Measurements from ENCODE around the gene GRAMD2A. TPM values are rescaled to one million over a fixed set of nuclear protein-coding genes. Genes with fewer than 3 reads are reported as not detected.

The GRAMD2A gene
- 0.12 TPM for polyA plus RNA-seq (2013)

DNA sequence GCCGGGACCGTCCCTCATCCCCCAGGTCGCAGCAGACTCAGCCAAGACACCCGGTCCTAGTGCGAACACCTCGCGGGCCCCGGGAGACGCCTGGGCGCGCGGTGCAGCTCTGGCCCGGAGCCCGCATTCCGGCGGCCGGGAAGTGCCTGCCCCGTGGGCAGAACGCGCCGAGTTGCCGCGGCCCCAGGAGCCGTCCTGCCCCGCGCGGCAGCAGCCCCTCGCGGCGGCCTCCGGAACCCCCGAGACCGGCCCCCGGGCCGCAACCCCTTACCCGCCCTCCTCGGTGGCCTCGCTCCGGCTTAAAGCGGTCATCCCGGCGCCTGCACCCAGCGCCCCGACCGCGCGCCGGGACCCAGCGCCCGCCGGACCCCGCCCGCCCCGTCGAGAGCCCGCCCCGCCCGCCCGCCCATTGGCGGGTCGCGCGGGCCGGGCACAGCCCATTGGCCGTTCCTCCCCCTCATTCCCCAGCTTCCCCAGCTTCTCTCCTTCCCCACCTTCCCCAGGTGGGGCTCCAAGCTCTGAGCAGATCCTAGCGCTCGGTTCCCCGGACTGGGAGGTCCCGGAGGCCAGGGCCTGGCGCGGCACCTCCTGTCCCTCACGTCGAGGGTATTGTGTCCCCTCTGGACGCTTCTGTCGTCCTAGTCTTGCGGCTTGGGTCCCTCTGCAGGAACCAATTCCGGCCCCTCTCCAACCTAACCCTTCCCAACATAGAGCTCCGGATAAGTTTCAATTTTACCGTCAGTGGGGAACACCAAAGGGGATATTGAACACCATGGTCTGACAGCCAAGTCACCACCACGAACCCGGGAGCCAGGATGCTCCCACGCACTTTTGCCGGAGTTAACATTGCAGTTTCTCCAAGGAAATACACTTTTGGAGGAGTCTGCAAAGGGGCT lies at the start of gene GRAMD2A:
TSS of gene GRAMD2A (minus strand) at position 328 of the 896 bp plus-strand sequence.
- 18% methylated on average over 43 of the region's 83 CpGs for WGBS (ENCODE audit: insufficient coverage)
- Histone ChIP-seq H3K9me3 (ENCODE audit: control extremely low read depth in 1 of 5, control insufficient read depth in 4 of 5, insufficient read depth in 2 of 5, low read depth in 1 of 5, low read length in 4 of 5) (no peaks in the 10 kb centered on the region), H3K27me3 (replicated peaks in 2 of 5; ENCODE audit: control insufficient read depth in 4 of 5, insufficient read depth in 5 of 5, low read length in 4 of 5) (peaks cover 0 to 26% (median 11%) of the 10 kb centered on the region in 5 experiments), H3K4me1 (ENCODE audit: control extremely low read depth in 1 of 4, control insufficient read depth in 4 of 4, insufficient read depth in 4 of 4, low read length in 3 of 4) (peaks cover 5 to 17% (median 7%) of the 10 kb centered on the region in 4 experiments), H3K36me3 (ENCODE audit: control insufficient read depth in 4 of 4, insufficient read depth in 4 of 4, low read length in 3 of 4) (peaks cover 11 to 48% (median 28%) of the 10 kb centered on the region in 4 experiments), H3K27ac (ENCODE audit: insufficient read depth in 1 of 2, low read depth in 1 of 2, low read length in 2 of 2, poor library complexity in 1 of 2, severe bottlenecking in 2 of 2) (no peak within 1 kb of the TSS), H3K4me3 (ENCODE audit: control insufficient read depth in 1 of 7, extremely low read depth in 1 of 7, insufficient read depth in 4 of 7, low read depth in 2 of 7, low read length in 6 of 7) (peak within 1 kb of the TSS in 4 of 7 experiments; percentile 23 to 62 (median 56))
- ChIA-PET POLR2A (no interaction called here), CTCF (interaction anchor here (1.0 to 8.7 kb wide), 8 partner anchors 13 to 90 kb away, joined by 3 to 82 read pairs (median 4); no protein-coding TSS in a partner anchor)
- DNase-seq: peak in 2 of 3 donors; percentile 11 to 19

DNA sequence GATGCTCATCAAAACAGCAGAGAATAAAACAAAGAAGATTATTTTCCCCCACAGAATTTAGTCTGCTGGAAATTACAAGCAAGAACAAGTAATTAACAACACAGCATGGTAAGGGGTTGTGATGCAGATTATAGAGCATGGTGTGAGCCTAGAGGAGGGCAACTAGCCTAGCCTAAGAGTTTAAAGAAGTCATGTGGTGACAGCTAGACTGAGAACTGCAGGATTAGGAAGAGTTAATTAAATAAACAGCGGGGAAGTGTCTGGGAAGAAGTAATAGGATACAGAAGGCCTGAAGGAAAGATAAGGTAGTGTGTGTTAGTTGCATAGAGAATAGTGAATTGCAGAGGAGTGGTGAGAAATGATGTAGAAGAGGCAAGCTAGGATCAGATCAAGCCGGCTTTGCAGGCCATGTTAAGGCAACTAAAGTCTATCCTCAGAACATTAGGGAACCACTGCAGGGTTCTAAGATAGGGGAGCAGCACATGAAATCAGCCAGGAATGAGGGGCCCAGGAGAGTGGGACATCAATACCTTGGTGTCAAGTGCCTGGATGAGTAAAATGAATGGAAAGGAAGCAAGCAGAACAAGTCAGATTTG lies 45.3 kb upstream of the GRAMD2A start:
- no peak overlapping the region for H3K4me3 ChIP-seq (ENCODE audit: control insufficient read depth in 1 of 7, extremely low read depth in 1 of 7, insufficient read depth in 4 of 7, low read depth in 2 of 7, low read length in 6 of 7)
- no peaks in the 10 kb centered on the region for H3K9me3 ChIP-seq (ENCODE audit: control extremely low read depth in 1 of 5, control insufficient read depth in 4 of 5, insufficient read depth in 2 of 5, low read depth in 1 of 5, low read length in 4 of 5)
- peaks cover 7 to 56% (median 48%) of the 10 kb centered on the region in 4 experiments for H3K36me3 ChIP-seq (ENCODE audit: control insufficient read depth in 4 of 4, insufficient read depth in 4 of 4, low read length in 3 of 4)
- no peaks in the 10 kb centered on the region for H3K27me3 ChIP-seq (replicated peaks in 2 of 5; ENCODE audit: control insufficient read depth in 4 of 5, insufficient read depth in 5 of 5, low read length in 4 of 5)
- 100% methylated on average over 2 of the region's 2 CpGs for WGBS (ENCODE audit: insufficient coverage)
- H3K4me1 ChIP-seq (ENCODE audit: control extremely low read depth in 1 of 4, control insufficient read depth in 4 of 4, insufficient read depth in 4 of 4, low read length in 3 of 4): peaks cover 0 to 11% (median 3%) of the 10 kb centered on the region in 4 experiments
- H3K27ac ChIP-seq (ENCODE audit: insufficient read depth in 1 of 2, low read depth in 1 of 2, low read length in 2 of 2, poor library complexity in 1 of 2, severe bottlenecking in 2 of 2): peak overlapping the region in 1 of 2 experiments; percentile 17
- ChIA-PET POLR2A (no interaction called here), CTCF (interaction anchor here (1.9 kb wide), 1 partner anchor 45 kb away, joined by 4 read pairs; no protein-coding TSS in a partner anchor)
- no peak for DNase-seq

GRCh38 chr15:72239652-72240051 lies 42.1 kb upstream of the GRAMD2A start:
- Histone ChIP-seq H3K9me3 (ENCODE audit: control extremely low read depth in 1 of 5, control insufficient read depth in 4 of 5, insufficient read depth in 2 of 5, low read depth in 1 of 5, low read length in 4 of 5) (no peaks in the 10 kb centered on the region), H3K4me3 (ENCODE audit: control insufficient read depth in 1 of 7, extremely low read depth in 1 of 7, insufficient read depth in 4 of 7, low read depth in 2 of 7, low read length in 6 of 7) (no peak overlapping the region), H3K27me3 (replicated peaks in 2 of 5; ENCODE audit: control insufficient read depth in 4 of 5, insufficient read depth in 5 of 5, low read length in 4 of 5) (no peaks in the 10 kb centered on the region), H3K27ac (ENCODE audit: insufficient read depth in 1 of 2, low read depth in 1 of 2, low read length in 2 of 2, poor library complexity in 1 of 2, severe bottlenecking in 2 of 2) (no peak overlapping the region), H3K36me3 (ENCODE audit: control insufficient read depth in 4 of 4, insufficient read depth in 4 of 4, low read length in 3 of 4) (peaks cover 7 to 48% (median 42%) of the 10 kb centered on the region in 4 experiments), H3K4me1 (ENCODE audit: control extremely low read depth in 1 of 4, control insufficient read depth in 4 of 4, insufficient read depth in 4 of 4, low read length in 3 of 4) (peaks cover 5 to 30% (median 19%) of the 10 kb centered on the region in 4 experiments)
- no peak for DNase-seq
- CTCF ChIA-PET: interaction anchor here (1.1 to 2.3 kb wide), 3 partner anchors 13 to 41 kb away, joined by 3 to 7 read pairs (median 7); no protein-coding TSS in a partner anchor
- POLR2A ChIA-PET: no interaction called here

DNA sequence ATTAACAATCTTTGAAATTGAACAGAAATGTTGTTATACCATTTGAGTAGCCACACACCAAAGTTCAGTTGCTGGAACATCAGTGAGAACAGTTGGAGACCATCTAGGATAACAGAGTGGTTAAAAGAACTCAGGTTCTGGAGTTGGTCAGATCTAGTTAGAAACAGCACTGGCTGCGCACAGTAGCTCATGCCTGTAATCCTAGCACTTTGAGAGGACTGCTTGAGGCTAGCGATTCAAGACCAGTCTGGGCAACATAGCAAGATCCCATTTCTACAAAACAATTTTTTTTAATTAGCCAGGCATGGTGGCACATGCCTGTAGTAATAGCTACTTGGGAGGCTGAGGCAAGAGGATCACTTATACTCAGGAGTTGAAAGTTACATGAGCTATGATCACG lies 41.0 kb upstream of the GRAMD2A start:
- ChIA-PET CTCF (interaction anchor here (0.9 to 2.2 kb wide), 3 partner anchors 12 to 40 kb away, joined by 3 to 7 read pairs (median 3); no protein-coding TSS in a partner anchor), POLR2A (interaction anchor here (0.6 kb wide), 1 partner anchor 21 kb away, joined by 3 read pairs; no protein-coding TSS in a partner anchor)

GRCh38 chr15:72237853-72238224 lies 40.3 kb upstream of the GRAMD2A start:
- no peaks in the 10 kb centered on the region for H3K9me3 ChIP-seq (ENCODE audit: control extremely low read depth in 1 of 5, control insufficient read depth in 4 of 5, insufficient read depth in 2 of 5, low read depth in 1 of 5, low read length in 4 of 5)
- ChIA-PET CTCF (interaction anchor here (0.8 to 1.5 kb wide), 5 partner anchors 11 to 37 kb away, joined by 3 to 8 read pairs (median 3); no protein-coding TSS in a partner anchor), POLR2A (no interaction called here)
- no peaks in the 10 kb centered on the region for H3K27me3 ChIP-seq (replicated peaks in 2 of 5; ENCODE audit: control insufficient read depth in 4 of 5, insufficient read depth in 5 of 5, low read length in 4 of 5)
- H3K4me1 ChIP-seq (ENCODE audit: control extremely low read depth in 1 of 4, control insufficient read depth in 4 of 4, insufficient read depth in 4 of 4, low read length in 3 of 4): peaks cover 5 to 32% (median 20%) of the 10 kb centered on the region in 4 experiments
- peaks cover 7 to 31% (median 26%) of the 10 kb centered on the region in 4 experiments for H3K36me3 ChIP-seq (ENCODE audit: control insufficient read depth in 4 of 4, insufficient read depth in 4 of 4, low read length in 3 of 4)
- peak overlapping the region; percentile 33 to 79 for H3K27ac ChIP-seq (ENCODE audit: insufficient read depth in 1 of 2, low read depth in 1 of 2, low read length in 2 of 2, poor library complexity in 1 of 2, severe bottlenecking in 2 of 2)
- peak in 2 of 3 donors; percentile 11 to 28 for DNase-seq
- no peak overlapping the region for H3K4me3 ChIP-seq (ENCODE audit: control insufficient read depth in 1 of 7, extremely low read depth in 1 of 7, insufficient read depth in 4 of 7, low read depth in 2 of 7, low read length in 6 of 7)
- WGBS (ENCODE audit: insufficient coverage): no CpG with 5 or more reads among the region's 1 CpG

More for the DNA sequence above, 41.0 kb upstream of the GRAMD2A start:
- H3K27ac ChIP-seq (ENCODE audit: insufficient read depth in 1 of 2, low read depth in 1 of 2, low read length in 2 of 2, poor library complexity in 1 of 2, severe bottlenecking in 2 of 2): peak overlapping the region in 1 of 2 experiments; percentile 22
- no peaks in the 10 kb centered on the region for H3K9me3 ChIP-seq (ENCODE audit: control extremely low read depth in 1 of 5, control insufficient read depth in 4 of 5, insufficient read depth in 2 of 5, low read depth in 1 of 5, low read length in 4 of 5)
- no peak overlapping the region for H3K4me3 ChIP-seq (ENCODE audit: control insufficient read depth in 1 of 7, extremely low read depth in 1 of 7, insufficient read depth in 4 of 7, low read depth in 2 of 7, low read length in 6 of 7)
- H3K36me3 ChIP-seq (ENCODE audit: control insufficient read depth in 4 of 4, insufficient read depth in 4 of 4, low read length in 3 of 4): peaks cover 7 to 38% (median 33%) of the 10 kb centered on the region in 4 experiments
- peaks cover 5 to 30% (median 19%) of the 10 kb centered on the region in 4 experiments for H3K4me1 ChIP-seq (ENCODE audit: control extremely low read depth in 1 of 4, control insufficient read depth in 4 of 4, insufficient read depth in 4 of 4, low read length in 3 of 4)
- DNase-seq: no peak
- H3K27me3 ChIP-seq (replicated peaks in 2 of 5; ENCODE audit: control insufficient read depth in 4 of 5, insufficient read depth in 5 of 5, low read length in 4 of 5): no peaks in the 10 kb centered on the region
- WGBS (ENCODE audit: insufficient coverage): no CpG with 5 or more reads among the region's 3 CpGs

DNA sequence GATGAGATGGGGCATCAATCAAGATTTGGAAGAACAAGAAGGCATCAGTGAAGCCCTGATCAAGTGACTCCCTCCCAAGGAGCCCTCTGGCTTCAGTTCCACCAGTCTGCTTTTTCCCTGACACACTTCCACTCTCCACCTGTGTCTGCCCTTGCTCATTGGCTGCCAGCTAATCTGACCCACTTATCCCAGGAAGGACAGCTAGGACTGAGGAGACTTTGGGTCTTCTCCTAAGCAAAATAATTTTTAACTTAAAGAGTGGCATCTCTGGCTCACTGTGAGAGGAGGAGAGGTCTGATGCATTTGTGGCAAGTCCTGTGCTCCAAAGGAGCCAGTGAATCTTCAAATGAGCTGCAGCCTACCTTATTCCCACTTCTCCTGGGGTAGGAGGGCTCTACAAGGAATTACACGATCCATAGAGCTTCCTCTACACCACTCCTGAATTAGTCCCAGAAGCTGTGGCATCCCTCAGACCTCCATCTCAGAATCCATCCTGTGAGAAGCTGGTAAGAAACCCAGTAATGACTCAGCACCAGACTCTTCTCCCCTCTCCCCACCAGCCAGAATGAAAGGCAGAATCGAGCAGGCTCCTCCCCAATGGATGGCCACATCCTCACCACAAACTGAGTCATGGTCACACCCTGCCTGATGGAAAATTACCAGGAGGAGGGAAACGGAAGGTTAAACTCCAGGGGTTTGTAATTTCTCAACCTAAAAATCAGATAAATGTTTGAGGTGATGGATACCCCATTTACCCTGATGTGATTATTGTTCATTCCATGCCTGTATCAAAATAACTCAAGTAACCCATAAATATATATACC lies 39.7 kb upstream of the GRAMD2A start:
- ChIA-PET CTCF (interaction anchor here (0.8 to 1.5 kb wide), 5 partner anchors 10 to 37 kb away, joined by 3 to 8 read pairs (median 3); no protein-coding TSS in a partner anchor), POLR2A (no interaction called here)
- Histone ChIP-seq H3K9me3 (ENCODE audit: control extremely low read depth in 1 of 5, control insufficient read depth in 4 of 5, insufficient read depth in 2 of 5, low read depth in 1 of 5, low read length in 4 of 5) (no peaks in the 10 kb centered on the region), H3K4me3 (ENCODE audit: control insufficient read depth in 1 of 7, extremely low read depth in 1 of 7, insufficient read depth in 4 of 7, low read depth in 2 of 7, low read length in 6 of 7) (peak overlapping the region in 4 of 7 experiments; percentile 13 to 60 (median 57)), H3K4me1 (ENCODE audit: control extremely low read depth in 1 of 4, control insufficient read depth in 4 of 4, insufficient read depth in 4 of 4, low read length in 3 of 4) (peaks cover 7 to 38% (median 25%) of the 10 kb centered on the region in 4 experiments), H3K27me3 (replicated peaks in 2 of 5; ENCODE audit: control insufficient read depth in 4 of 5, insufficient read depth in 5 of 5, low read length in 4 of 5) (no peaks in the 10 kb centered on the region), H3K36me3 (ENCODE audit: control insufficient read depth in 4 of 4, insufficient read depth in 4 of 4, low read length in 3 of 4) (peaks cover 7 to 25% (median 20%) of the 10 kb centered on the region in 4 experiments), H3K27ac (ENCODE audit: insufficient read depth in 1 of 2, low read depth in 1 of 2, low read length in 2 of 2, poor library complexity in 1 of 2, severe bottlenecking in 2 of 2) (peak overlapping the region; percentile 34 to 79)
- 0% methylated on average over 2 of the region's 3 CpGs for WGBS (ENCODE audit: insufficient coverage)
- DNase-seq: peak; percentile 91 to 95 (median 95)
